Activated CD4-positive, alpha-beta T cell treated with anti-CD3 and anti-CD28 coated beads, Interleukin-2, amount 10 ng/mL, durations not matched to agents 24 days and 14 days (primary cell): ENCODE results near the gene CLIP1. TPM values are rescaled to one million over a fixed set of nuclear protein-coding genes. Genes with fewer than 3 reads are reported as not detected.
A peak's percentile ranks its signal among the peaks of the same experiment; 100 is the strongest.

ENCODE experiments used
- DNase-seq: peaks from one replicate; pipeline ENCODE4 v3.0.0; 2022
- H3K27ac Mint-ChIP-seq: one replicate; pipeline ENCODE4 v1.8.0; 2022; ENCODE audit warnings: mild to moderate bottlenecking, mixed read lengths
- H3K27me3 Mint-ChIP-seq: one replicate; pipeline ENCODE4 v1.8.0; 2022; ENCODE audit warnings: mixed read lengths
- H3K36me3 Mint-ChIP-seq: one replicate; pipeline ENCODE4 v1.8.0; 2022; ENCODE audit warnings: low read depth, mild to moderate bottlenecking, mixed read lengths
- H3K4me1 Mint-ChIP-seq: one replicate; pipeline ENCODE4 v1.8.0; 2021; ENCODE audit warnings: mixed read lengths
- H3K4me3 Mint-ChIP-seq: one replicate; pipeline ENCODE4 v1.8.0; 2022; ENCODE audit warnings: mild to moderate bottlenecking, moderate library complexity, mixed read lengths
- H3K9me3 Mint-ChIP-seq: one replicate; pipeline ENCODE4 v1.8.0; 2021; ENCODE audit warnings: mixed read lengths
- intact Hi-C: fragments of 100-400 bp; cut with micrococcal nuclease; formaldehyde crosslinking; loops from one replicate; pipeline ENCODE4 v1.15.1; 2023
- total RNA-seq: library from RNA; stranded (reverse); gene quantifications from 2 replicates; pipeline ENCODE4 v1.2.3, GENCODE V29; 2022

CLIP1 gene
- total RNA-seq, 1 donor from 2014 or later: 60.8 TPM

DNA sequence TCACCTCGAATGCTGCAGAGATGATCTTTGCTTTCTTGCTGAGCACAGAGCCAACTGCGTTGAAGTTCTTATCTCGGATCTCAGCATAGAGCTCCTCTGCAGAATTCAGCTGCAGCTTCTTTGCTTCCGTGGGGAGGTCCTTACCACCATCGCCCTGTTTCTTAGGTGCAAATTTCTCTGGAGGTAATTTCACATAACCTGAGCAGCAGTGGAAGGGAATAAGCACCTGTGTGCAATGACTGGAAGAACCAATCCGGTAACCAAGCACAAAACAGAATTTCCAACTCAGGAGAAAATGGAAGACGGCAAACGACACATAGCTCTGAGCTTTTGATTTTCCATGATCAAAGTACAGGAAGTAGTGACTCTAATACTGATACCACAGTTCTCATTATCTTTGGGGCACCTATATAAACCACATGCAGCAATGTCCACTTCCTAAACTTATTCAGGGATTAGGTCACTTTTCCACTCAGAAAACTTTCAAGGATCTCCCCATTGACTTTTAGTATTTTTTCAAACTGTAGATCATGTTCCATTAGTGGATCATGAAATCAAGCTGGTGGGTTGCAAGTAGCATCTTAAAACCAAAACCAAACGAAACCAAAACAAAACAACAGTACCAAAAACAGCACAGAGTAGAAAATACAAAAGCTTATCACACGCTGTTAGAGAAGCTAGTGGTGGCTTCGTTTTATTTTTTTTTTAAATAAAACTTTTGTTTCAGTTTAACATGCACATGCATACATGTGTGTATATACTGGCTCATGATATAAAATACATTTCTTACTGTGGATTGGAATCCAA lies 177.7 kb downstream of the CLIP1 start:
- Mint-ChIP-seq H3K36me3 (peaks cover 20% of the 10 kb centered on the region), H3K27me3 (no peaks in the 10 kb centered on the region), H3K9me3 (no peaks in the 10 kb centered on the region), H3K4me1 (peaks cover 18% of the 10 kb centered on the region), H3K27ac (peak overlapping the region; percentile 83), H3K4me3 (peak overlapping the region; percentile 79)
- peak; percentile 70 for DNase-seq
- intact Hi-C loops: loop anchor here (2.0 kb wide), 1 partner anchor 18 kb away; the partner anchor contains the start of gene DIABLO

DNA sequence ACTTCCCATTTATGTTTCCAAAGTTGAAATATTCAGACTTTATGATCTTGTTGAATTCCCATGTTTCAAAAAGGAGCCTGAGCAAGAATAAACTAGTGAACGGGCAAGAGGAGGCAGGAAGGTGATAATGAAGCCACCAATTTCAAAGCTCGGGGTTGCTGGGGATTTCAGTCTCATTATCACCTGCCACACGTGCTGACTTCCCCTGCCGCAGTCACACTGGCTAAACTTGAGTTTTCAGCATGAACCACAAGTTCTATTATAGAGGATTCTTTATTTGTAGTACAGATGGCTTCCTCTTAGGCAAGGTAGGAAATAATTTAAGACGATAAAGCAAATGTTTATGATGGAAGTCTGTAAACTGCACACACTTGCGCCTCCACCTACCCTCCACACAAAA lies 178.5 kb downstream of the CLIP1 start:
- peak overlapping the region; percentile 79 for H3K4me3 Mint-ChIP-seq
- H3K9me3 Mint-ChIP-seq: no peaks in the 10 kb centered on the region
- peaks cover 15% of the 10 kb centered on the region for H3K36me3 Mint-ChIP-seq
- H3K4me1 Mint-ChIP-seq: peaks cover 18% of the 10 kb centered on the region
- intact Hi-C loops: loop anchor here (2.0 kb wide), 1 partner anchor 17 kb away; the partner anchor contains the start of gene DIABLO
- peak; percentile 64 for DNase-seq
- H3K27me3 Mint-ChIP-seq: no peaks in the 10 kb centered on the region
- H3K27ac Mint-ChIP-seq: peak overlapping the region; percentile 83

DNA sequence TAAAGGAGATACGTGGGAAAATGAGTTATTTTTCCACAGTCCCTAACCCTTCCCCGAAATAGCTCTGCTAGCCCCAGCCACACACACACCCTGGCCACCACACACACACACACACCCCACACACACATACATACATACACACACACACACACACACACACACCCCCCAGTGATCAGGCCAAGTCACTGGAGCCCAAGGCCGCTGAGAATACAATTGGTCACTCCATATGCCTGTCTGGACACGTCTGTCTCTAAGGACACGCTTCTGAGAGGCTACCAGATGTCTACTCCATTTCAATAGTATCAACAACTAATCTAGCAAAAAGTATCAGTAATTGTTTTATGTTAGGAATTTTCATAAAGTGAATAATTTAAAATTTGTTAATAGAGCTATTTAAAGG lies 183.6 kb downstream of the CLIP1 start:
- no peaks in the 10 kb centered on the region for H3K9me3 Mint-ChIP-seq
- H3K36me3 Mint-ChIP-seq: peaks cover 26% of the 10 kb centered on the region
- intact Hi-C loops: no loop called here
- no peak overlapping the region for H3K27ac Mint-ChIP-seq
- no peaks in the 10 kb centered on the region for H3K27me3 Mint-ChIP-seq
- no peak for DNase-seq
- H3K4me3 Mint-ChIP-seq: no peak overlapping the region
- H3K4me1 Mint-ChIP-seq: peaks cover 6% of the 10 kb centered on the region

DNA sequence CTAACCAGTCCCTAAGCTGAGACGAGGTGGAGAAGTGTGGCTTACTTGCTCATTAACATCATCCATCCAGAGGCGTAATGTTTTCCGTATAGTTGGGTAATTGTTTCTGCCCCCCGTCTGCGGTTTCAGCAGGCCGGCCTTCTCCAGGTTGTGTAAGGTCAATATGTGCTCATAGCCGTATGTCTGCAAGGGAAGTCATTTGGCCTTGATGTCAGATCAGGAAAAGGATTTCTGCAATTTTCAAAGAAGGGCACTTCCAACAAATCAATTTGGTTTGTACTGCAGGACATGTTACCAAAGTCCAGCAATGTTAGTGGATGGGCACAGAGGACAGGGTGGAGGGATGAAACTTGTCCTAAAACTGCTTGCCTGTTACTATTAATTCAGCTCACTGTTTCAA lies 186.7 kb downstream of the CLIP1 start:
- Mint-ChIP-seq H3K27me3 (no peaks in the 10 kb centered on the region), H3K27ac (no peak overlapping the region), H3K36me3 (peaks cover 33% of the 10 kb centered on the region), H3K4me1 (peaks cover 2% of the 10 kb centered on the region), H3K4me3 (no peak overlapping the region), H3K9me3 (no peaks in the 10 kb centered on the region)
- intact Hi-C loops: no loop called here
- DNase-seq: no peak

DNA sequence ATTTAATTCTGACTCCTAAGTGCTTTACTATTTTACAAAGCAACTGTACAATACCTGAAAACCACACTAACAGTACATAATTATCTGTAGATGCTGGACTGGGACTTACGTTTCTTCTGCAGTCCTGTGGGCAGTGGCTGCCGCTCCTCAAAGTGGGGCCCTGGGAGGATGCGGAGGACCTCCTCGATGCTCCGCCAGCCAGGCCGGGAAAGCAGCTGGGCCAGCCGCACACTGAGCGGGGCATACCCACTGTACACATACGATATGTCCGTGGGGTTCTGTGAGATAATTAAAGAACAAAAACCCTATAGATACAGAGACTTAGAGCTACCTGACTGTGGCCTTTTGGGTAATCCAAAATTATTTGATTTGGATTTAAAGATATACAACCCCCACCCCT lies 189.8 kb downstream of the CLIP1 start:
- Mint-ChIP-seq H3K27me3 (no peaks in the 10 kb centered on the region), H3K4me3 (no peak overlapping the region), H3K36me3 (peaks cover 28% of the 10 kb centered on the region), H3K9me3 (no peaks in the 10 kb centered on the region), H3K4me1 (peaks cover 6% of the 10 kb centered on the region), H3K27ac (no peak overlapping the region)
- DNase-seq: no peak
- intact Hi-C loops: no loop called here

DNA sequence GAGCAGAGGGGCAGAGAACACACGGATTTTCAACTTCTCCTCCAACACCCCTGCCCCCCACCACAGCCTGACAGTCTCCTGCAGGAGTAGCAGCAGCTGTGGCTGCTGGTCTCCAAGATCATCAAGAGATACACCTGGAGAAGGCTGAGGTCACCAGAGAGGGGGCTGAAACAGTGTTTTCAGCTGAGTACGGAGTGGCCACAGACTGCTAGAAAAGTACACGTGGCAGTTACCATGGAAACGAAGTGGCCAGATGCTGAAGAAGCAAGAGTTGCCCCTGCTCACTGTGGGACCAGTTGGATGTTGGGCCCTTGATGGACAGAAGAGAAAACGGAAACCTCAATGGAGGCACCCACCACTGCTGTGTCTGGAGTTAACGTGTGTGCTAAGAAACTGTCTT lies 191.7 kb downstream of the CLIP1 start:
- peaks cover 23% of the 10 kb centered on the region for H3K36me3 Mint-ChIP-seq
- DNase-seq: no peak
- intact Hi-C loops: no loop called here
- H3K4me3 Mint-ChIP-seq: no peak overlapping the region
- H3K4me1 Mint-ChIP-seq: peaks cover 14% of the 10 kb centered on the region
- no peaks in the 10 kb centered on the region for H3K9me3 Mint-ChIP-seq
- no peaks in the 10 kb centered on the region for H3K27me3 Mint-ChIP-seq
- no peak overlapping the region for H3K27ac Mint-ChIP-seq

DNA sequence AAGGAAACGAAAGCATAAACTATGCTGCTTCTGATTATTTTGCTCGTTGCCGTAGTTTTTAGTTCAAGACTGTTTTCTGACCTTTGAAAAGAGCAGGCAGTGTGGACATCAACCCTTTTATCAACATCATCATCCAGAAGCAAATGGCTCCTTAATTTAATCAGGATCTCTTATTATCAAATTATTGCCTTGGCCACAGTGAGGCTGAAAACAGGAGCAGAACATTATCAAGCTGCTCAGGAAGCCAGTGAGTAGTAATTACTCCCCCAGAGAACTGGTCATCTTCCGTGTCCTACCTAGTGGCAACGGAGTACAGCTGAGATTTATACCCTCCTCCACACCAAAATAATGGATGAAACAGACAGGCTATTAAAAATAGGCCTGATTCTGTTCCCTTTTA lies 194.4 kb downstream of the CLIP1 start:
- peak overlapping the region; percentile 45 for H3K4me3 Mint-ChIP-seq
- intact Hi-C loops: loop anchor here (5.0 to 10.0 kb wide), 2 partner anchors 297 to 426 kb away; partner anchors contain the start of genes KNTC1, RSRC2 and SETD1B

DNA sequence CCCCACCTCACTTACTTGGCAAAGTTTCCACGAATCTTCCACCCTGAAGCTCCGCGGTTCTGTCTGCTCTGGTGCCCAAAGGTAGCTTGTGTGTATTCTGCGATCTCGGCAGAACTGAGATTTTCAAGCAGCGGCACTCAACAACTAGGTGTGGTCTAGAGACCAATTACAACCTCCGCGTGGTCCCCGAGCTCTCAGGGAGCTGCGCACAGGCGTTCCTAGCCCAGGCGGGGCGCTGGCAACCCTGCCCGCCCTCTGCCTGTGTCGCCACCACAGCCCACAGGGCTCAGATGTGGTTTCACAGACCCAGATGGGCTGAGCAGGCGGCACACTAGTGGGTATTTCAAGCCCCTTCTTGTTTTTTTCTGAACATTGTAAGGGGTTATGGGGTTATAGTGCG lies 195.1 kb downstream of the CLIP1 start:
- Mint-ChIP-seq H3K9me3 (no peaks in the 10 kb centered on the region), H3K4me1 (peaks cover 28% of the 10 kb centered on the region), H3K27ac (peak overlapping the region; percentile 79), H3K27me3 (no peaks in the 10 kb centered on the region), H3K4me3 (peak overlapping the region; percentile 95), H3K36me3 (peaks cover 27% of the 10 kb centered on the region)
- peak; percentile 62 for DNase-seq
- intact Hi-C loops: loop anchor here (2.0 to 10.0 kb wide), 3 partner anchors 17 to 425 kb away; partner anchors contain the start of genes KNTC1, RSRC2 and SETD1B

More for the DNA sequence above, 194.4 kb downstream of the CLIP1 start:
- H3K9me3 Mint-ChIP-seq: no peaks in the 10 kb centered on the region
- H3K4me1 Mint-ChIP-seq: peaks cover 26% of the 10 kb centered on the region
- H3K27me3 Mint-ChIP-seq: no peaks in the 10 kb centered on the region
- H3K36me3 Mint-ChIP-seq: peaks cover 27% of the 10 kb centered on the region
- H3K27ac Mint-ChIP-seq: no peak overlapping the region
- no peak for DNase-seq

DNA sequence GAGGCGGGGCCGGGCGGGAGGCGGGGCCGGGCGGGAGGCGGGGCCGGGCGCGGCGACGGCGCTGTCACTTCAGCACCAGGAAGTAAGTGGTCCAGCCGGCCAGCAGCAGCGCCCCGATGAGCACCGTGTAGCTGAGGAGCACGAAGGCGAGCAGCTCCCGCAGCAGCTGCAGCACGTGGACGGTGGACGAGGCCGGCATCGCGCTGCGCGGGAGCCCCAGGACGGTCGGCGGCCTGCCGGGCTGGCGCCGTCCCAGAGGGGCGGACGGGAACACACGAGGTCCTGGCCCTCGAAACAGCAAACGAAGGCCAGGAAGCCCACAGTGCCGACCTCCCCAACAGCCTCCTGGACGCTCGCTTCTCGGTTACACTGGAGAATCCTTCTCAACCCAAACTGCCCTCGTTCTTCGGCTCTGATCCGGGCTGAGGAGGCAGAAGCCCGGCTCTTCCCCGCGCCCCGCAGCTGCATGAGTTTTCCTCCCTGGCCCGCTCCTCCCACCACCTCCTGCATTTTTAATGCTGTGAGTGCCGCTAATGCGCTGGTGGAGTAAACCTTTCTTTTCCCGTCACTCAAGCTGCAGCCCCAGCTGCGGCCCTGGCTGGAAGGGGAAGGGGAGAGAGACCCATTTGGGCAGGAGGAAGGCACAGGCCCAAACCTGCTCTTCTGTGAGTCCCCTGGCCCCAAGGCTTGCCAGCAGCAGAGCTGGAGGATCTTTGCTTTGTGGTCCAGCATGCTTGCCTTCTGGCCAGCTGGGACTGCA lies 195.9 kb downstream of the CLIP1 start:
- peak overlapping the region; percentile 95 for H3K4me3 Mint-ChIP-seq
- H3K4me1 Mint-ChIP-seq: peaks cover 28% of the 10 kb centered on the region

DNA sequence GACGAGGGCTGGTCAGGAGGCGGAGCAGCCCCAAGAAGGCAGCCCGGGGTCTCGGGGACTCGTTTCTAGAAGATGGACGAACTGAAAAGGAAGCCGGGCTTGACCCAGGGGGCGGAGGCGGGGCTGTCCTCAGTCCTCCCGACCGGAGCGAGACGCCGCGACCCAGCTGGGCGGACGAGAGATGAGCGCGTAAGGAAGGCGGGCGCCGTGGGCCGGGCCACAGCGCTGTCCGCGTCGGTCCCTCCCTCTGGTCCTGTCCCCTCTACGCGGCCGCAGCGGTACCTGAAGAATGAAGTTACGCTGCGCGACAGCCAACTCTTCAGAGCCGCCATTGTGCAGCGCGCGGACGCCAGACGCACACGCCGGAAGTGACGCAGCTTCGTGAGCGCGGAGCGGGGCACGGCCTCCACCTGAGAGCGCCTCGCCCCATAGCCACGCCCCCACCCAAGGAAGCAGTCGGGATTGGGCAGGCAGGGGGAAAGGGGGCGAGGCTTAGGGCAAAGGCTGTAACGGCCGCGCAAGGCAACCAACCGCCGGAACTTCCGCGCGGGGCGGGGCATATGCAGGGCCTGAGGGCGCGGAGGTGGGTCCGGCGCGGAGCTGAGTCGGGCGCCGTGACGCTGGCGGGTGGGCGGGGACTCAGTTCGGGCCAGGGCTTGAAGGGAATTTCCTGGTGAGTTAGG lies 196.6 kb downstream of the CLIP1 start, which contains the start of gene DIABLO:
DIABLO (minus strand) TSS at position 370 of the 683 bp plus-strand sequence; CDS start at position 332, 38 bp downstream.
- H3K4me3 Mint-ChIP-seq: peak within 1 kb of the TSS; percentile 95
- peaks cover 33% of the 10 kb centered on the region for H3K36me3 Mint-ChIP-seq
- H3K27me3 Mint-ChIP-seq: no peaks in the 10 kb centered on the region
- H3K4me1 Mint-ChIP-seq: peaks cover 31% of the 10 kb centered on the region
- intact Hi-C loops: loop anchor here (1.0 to 10.0 kb wide), 4 partner anchors 19 to 424 kb away; partner anchors contain the start of genes KNTC1, RSRC2, SETD1B and VPS33A
- peak within 1 kb of the TSS; percentile 94 for H3K27ac Mint-ChIP-seq
- DNase-seq: peak; percentile 100
- H3K9me3 Mint-ChIP-seq: no peaks in the 10 kb centered on the region

More for the DNA sequence above, 195.9 kb downstream of the CLIP1 start:
- intact Hi-C loops: loop anchor here (1.0 to 10.0 kb wide), 4 partner anchors 18 to 424 kb away; partner anchors contain the start of genes KNTC1, RSRC2, SETD1B and VPS33A
- Mint-ChIP-seq H3K27me3 (no peaks in the 10 kb centered on the region), H3K36me3 (peaks cover 31% of the 10 kb centered on the region), H3K27ac (peak overlapping the region; percentile 79), H3K9me3 (no peaks in the 10 kb centered on the region)
- no peak for DNase-seq

Other genes starting within 250 kb of the CLIP1 start
- 2.5 TPM in 2 replicates for gene IL31, start 248.4 kb downstream of the CLIP1 start, total RNA-seq
- 0.33 TPM in 1 of 2 replicates, not detected in the other for gene LRRC43, start 239.5 kb downstream of the CLIP1 start, total RNA-seq
- gene B3GNT4, start 219.0 kb downstream of the CLIP1 start, total RNA-seq: 0.64 and 1.0 TPM in 2 replicates
- 59.4 and 61.0 TPM in 2 replicates for gene DIABLO, start 196.6 kb downstream of the CLIP1 start, total RNA-seq
- 25.9 and 28.4 TPM in 2 replicates for gene VPS33A, start 156.2 kb downstream of the CLIP1 start, total RNA-seq
- gene ZCCHC8, start 78.3 kb upstream of the CLIP1 start, total RNA-seq: 41.4 and 41.9 TPM in 2 replicates
- gene RSRC2, start 104.3 kb upstream of the CLIP1 start, total RNA-seq: 99.7 and 101 TPM in 2 replicates
- 128 and 129 TPM in 2 replicates for gene KNTC1, start 104.6 kb upstream of the CLIP1 start, total RNA-seq